ENCODE results near the gene ATL3. TPM values are rescaled to one million over a fixed set of nuclear protein-coding genes. Genes with fewer than 3 reads are reported as not detected.
"Not testable (repeated sequence)": the region's sequence is repeated elsewhere in the genome, so short reads cannot be mapped to it uniquely, and the experiment has no call there.

The ATL3 gene
- total RNA-seq, 1 donor from 2014 or later: 39.5 TPM

GRCh38 chr11:63670433-63671321 is 499 bp downstream of the ATL3 start:
- H3K27me3 Mint-ChIP-seq: no peaks in the 10 kb centered on the region
- intact Hi-C loops (cut with micrococcal nuclease): loop anchor here (1.0 to 5.0 kb wide), 3 partner anchors 11 to 133 kb away; partner anchors contain the start of genes PLAAT4 and RTN3
- H3K9me3 Mint-ChIP-seq: no peaks in the 10 kb centered on the region
- H3K4me1 Mint-ChIP-seq: peaks cover 30% of the 10 kb centered on the region
- peak overlapping the region; percentile 82 for H3K4me3 Mint-ChIP-seq
- peak; percentile 81 for DNase-seq
- H3K27ac Mint-ChIP-seq: peak overlapping the region; percentile 88
- peaks cover 15% of the 10 kb centered on the region for H3K36me3 Mint-ChIP-seq (ENCODE audit: low read depth)

DNA sequence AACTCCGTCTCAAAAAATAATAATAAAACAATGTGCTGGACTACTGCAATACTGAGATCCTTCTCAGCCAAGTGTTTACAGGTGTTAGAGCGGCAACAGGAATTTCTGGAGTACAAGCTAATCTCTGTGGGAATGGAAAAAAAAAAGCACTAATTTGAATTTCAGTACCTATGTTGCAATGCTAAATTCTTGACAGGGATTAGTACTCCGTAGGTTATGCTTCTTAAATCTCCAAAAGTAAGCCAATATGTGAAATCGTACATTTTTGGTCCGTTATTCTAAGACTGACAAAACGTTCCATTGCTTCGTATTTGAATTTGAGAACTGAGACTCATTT is 1.1 kb downstream of the ATL3 start:
- no peaks in the 10 kb centered on the region for H3K27me3 Mint-ChIP-seq
- intact Hi-C loops (cut with micrococcal nuclease): loop anchor here (5.0 kb wide), 1 partner anchor 133 kb away; the partner anchor contains the start of gene PLAAT4
- DNase-seq: no peak
- peak overlapping the region; percentile 82 for H3K4me3 Mint-ChIP-seq
- peaks cover 31% of the 10 kb centered on the region for H3K4me1 Mint-ChIP-seq
- H3K36me3 Mint-ChIP-seq (ENCODE audit: low read depth): peaks cover 17% of the 10 kb centered on the region
- no peaks in the 10 kb centered on the region for H3K9me3 Mint-ChIP-seq
- peak overlapping the region; percentile 88 for H3K27ac Mint-ChIP-seq

DNA sequence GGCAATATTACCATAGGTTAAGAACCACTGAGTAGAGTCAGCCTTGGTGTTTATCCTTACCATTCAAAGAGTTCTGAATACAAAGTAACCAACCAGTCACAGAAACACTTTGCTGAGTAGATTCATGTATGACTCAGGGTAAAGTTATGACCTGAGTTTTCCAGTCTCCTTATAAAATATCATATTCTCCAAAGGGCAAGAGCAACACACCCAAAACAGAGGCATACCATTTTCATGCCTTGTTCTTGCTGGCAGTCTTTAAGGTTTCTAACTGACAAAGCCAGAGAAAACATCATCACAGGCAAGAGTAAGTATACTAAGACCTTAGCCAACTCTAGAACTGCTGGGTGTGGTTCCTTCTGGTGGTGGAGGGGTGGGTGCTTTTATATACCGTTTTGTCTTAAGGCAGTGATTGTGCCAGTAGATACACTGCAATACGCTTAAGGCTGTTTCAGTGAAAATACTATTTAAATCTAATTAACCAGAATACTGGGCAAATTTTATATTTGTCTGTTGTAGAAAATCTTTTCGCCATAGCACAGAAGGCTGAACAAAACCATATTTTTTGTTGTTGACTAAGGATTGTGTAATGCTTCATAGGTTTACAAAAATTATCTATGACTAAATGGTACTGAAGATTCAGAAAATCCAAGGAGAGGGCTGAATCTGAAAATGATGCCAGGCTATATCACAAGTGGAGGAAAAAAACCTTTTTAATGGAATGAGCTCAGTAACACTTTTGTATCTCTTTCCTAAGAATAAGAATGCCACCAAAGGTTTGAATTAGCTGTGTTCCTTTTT is 3.0 kb downstream of the ATL3 start:
- peak overlapping the region; percentile 85 for H3K27ac Mint-ChIP-seq
- DNase-seq: no peak
- intact Hi-C loops (cut with micrococcal nuclease): loop anchor here (1.0 kb wide), 1 partner anchor 101 kb away; no protein-coding TSS in a partner anchor
- H3K4me1 Mint-ChIP-seq: peaks cover 38% of the 10 kb centered on the region
- peak overlapping the region; percentile 14 for H3K4me3 Mint-ChIP-seq
- H3K9me3 Mint-ChIP-seq: no peaks in the 10 kb centered on the region
- H3K27me3 Mint-ChIP-seq: no peaks in the 10 kb centered on the region
- H3K36me3 Mint-ChIP-seq (ENCODE audit: low read depth): peaks cover 19% of the 10 kb centered on the region

- H3K4me3 Mint-ChIP-seq: no peak overlapping the region
- H3K27me3 Mint-ChIP-seq: no peaks in the 10 kb centered on the region
- H3K36me3 Mint-ChIP-seq (ENCODE audit: low read depth): peaks cover 18% of the 10 kb centered on the region
- no peak for DNase-seq
- intact Hi-C loops (cut with micrococcal nuclease): no loop called here
- no peaks in the 10 kb centered on the region for H3K9me3 Mint-ChIP-seq
- H3K27ac Mint-ChIP-seq: no peak overlapping the region
- peaks cover 40% of the 10 kb centered on the region for H3K4me1 Mint-ChIP-seq
Observed at GRCh38 chr11:63666874-63667273, 4.3 kb downstream of the ATL3 start.

DNA sequence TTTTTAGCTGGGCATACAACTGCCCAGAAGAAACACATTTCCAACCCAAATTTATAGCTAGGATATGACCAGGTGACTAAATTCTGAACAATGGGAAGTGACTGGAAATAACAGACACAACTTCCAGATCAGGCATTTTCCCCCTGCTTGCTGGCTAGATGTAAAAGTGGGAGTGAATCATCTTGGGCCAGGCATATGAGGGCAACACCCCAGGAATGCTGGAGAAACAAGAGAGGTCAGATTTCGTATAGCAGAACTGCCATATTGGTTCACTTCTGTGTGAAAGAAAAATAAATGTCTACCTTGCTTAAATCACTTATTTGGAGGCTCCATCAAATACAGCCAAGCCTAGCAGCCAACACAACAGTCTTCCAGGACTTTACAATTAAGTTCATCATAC is 7.4 kb downstream of the ATL3 start:
- Mint-ChIP-seq H3K36me3 (ENCODE audit: low read depth) (peaks cover 14% of the 10 kb centered on the region), H3K4me1 (peaks cover 33% of the 10 kb centered on the region), H3K4me3 (no peak overlapping the region), H3K27me3 (no peaks in the 10 kb centered on the region), H3K9me3 (no peaks in the 10 kb centered on the region), H3K27ac (no peak overlapping the region)
- intact Hi-C loops (cut with micrococcal nuclease): no loop called here
- DNase-seq: no peak

- Mint-ChIP-seq H3K9me3 (no peaks in the 10 kb centered on the region), H3K4me1 (peaks cover 19% of the 10 kb centered on the region), H3K27ac (no peak overlapping the region), H3K36me3 (ENCODE audit: low read depth) (peaks cover 16% of the 10 kb centered on the region), H3K4me3 (no peak overlapping the region), H3K27me3 (no peaks in the 10 kb centered on the region)
- no peak for DNase-seq
- intact Hi-C loops (cut with micrococcal nuclease): no loop called here
Observed at GRCh38 chr11:63660972-63661371, 10.2 kb downstream of the ATL3 start.

DNA sequence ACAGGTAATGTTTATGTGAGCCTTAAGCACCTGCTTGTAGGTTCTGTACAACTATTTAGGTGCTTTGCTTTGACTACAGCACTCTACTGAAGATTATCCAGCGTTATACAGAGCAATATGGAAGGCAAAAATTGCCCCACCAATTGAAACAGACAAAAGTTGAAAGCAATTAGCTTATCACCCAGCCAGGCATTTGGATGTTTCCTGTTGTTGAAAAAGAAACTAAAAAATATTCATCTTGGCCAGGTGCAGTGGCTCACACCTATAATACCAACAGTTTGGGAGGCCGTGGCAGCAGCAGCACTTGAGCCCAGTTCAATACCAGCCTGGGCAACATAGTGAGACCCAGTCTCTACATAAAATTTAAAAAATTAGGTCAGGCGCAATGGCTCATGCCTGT is 18.5 kb downstream of the ATL3 start:
- Mint-ChIP-seq H3K4me1 (peaks cover 6% of the 10 kb centered on the region), H3K27me3 (no peaks in the 10 kb centered on the region), H3K9me3 (no peaks in the 10 kb centered on the region), H3K36me3 (ENCODE audit: low read depth) (peaks cover 36% of the 10 kb centered on the region), H3K4me3 (no peak overlapping the region), H3K27ac (no peak overlapping the region)
- intact Hi-C loops (cut with micrococcal nuclease): no loop called here
- no peak for DNase-seq

GRCh38 chr11:63643205-63643604 is 28.0 kb downstream of the ATL3 start:
- Mint-ChIP-seq H3K4me3 (no peak overlapping the region), H3K27me3 (no peaks in the 10 kb centered on the region), H3K27ac (no peak overlapping the region), H3K9me3 (no peaks in the 10 kb centered on the region), H3K36me3 (ENCODE audit: low read depth) (peaks cover 45% of the 10 kb centered on the region), H3K4me1 (peaks cover 4% of the 10 kb centered on the region)
- no peak for DNase-seq
- intact Hi-C loops (cut with micrococcal nuclease): no loop called here

GRCh38 chr11:63641727-63642126 is 29.4 kb downstream of the ATL3 start:
- Mint-ChIP-seq H3K27me3 (no peaks in the 10 kb centered on the region), H3K4me3 (no peak overlapping the region), H3K4me1 (peaks cover 8% of the 10 kb centered on the region), H3K27ac (no peak overlapping the region), H3K9me3 (no peaks in the 10 kb centered on the region), H3K36me3 (ENCODE audit: low read depth) (peaks cover 41% of the 10 kb centered on the region)
- intact Hi-C loops (cut with micrococcal nuclease): no loop called here
- no peak for DNase-seq

- no peak for DNase-seq
- H3K4me3 Mint-ChIP-seq: no peak overlapping the region
- H3K27me3 Mint-ChIP-seq: no peaks in the 10 kb centered on the region
- H3K9me3 Mint-ChIP-seq: no peaks in the 10 kb centered on the region
- peaks cover 10% of the 10 kb centered on the region for H3K4me1 Mint-ChIP-seq
- no peak overlapping the region for H3K27ac Mint-ChIP-seq
- H3K36me3 Mint-ChIP-seq (ENCODE audit: low read depth): peaks cover 40% of the 10 kb centered on the region
- intact Hi-C loops (cut with micrococcal nuclease): loop anchor here (5.0 to 10.0 kb wide), 3 partner anchors 47 to 102 kb away; partner anchors contain the start of gene PLAAT4
Observed at GRCh38 chr11:63639199-63639832, 31.9 kb downstream of the ATL3 start.

GRCh38 chr11:63638436-63638835 is 32.7 kb downstream of the ATL3 start:
- not testable (repeated sequence) for H3K4me3 Mint-ChIP-seq, H3K27ac Mint-ChIP-seq, H3K27me3 Mint-ChIP-seq, DNase-seq, H3K9me3 Mint-ChIP-seq
- intact Hi-C loops (cut with micrococcal nuclease): loop anchor here (5.0 to 10.0 kb wide), 3 partner anchors 46 to 101 kb away; partner anchors contain the start of gene PLAAT4
- H3K4me1 Mint-ChIP-seq: peaks cover 10% of the 10 kb centered on the region
- peaks cover 36% of the 10 kb centered on the region for H3K36me3 Mint-ChIP-seq (ENCODE audit: low read depth)

DNA sequence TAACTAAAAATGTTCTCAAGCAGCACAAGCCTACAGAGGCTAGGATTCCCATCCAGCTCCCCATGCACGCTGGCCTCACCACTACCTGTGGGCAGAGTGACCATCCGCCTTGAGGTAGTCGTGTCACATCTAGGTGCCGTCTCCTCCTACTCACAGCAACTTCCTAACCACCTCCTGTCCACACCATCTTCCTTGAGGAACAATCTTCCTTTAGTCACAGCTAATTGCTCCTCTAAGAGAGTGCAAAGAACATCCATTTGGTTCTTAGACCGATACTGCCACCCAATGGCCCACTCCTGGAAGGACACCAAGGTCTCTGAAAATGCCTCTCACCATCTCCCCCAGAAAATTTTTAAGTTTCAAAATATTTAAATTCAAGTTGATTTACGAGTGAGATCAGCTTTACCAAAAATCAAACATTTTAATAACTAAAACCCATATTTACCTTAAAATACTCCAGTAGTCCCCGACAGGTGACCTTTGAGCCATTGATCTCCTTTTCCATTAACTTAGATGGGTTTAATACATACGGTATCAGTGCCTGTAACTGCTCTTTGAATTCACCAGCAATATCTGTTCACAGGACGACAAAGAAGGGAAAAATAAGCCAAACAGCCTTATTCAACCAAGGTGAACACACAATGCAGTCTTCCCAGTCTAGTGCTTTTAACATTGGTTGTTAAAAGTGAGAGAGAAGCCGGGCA is 35.3 kb downstream of the ATL3 start:
- no peak overlapping the region for H3K4me3 Mint-ChIP-seq
- H3K27ac Mint-ChIP-seq: no peak overlapping the region
- peaks cover 34% of the 10 kb centered on the region for H3K36me3 Mint-ChIP-seq (ENCODE audit: low read depth)
- DNase-seq: peak; percentile 89
- no peaks in the 10 kb centered on the region for H3K27me3 Mint-ChIP-seq
- peaks cover 13% of the 10 kb centered on the region for H3K4me1 Mint-ChIP-seq
- intact Hi-C loops (cut with micrococcal nuclease): loop anchor here (1.0 to 10.0 kb wide), 4 partner anchors 44 to 157 kb away; partner anchors contain the start of gene PLAAT4
- no peaks in the 10 kb centered on the region for H3K9me3 Mint-ChIP-seq

GRCh38 chr11:63629426-63629825 is 41.8 kb downstream of the ATL3 start:
- Mint-ChIP-seq H3K4me3 (no peak overlapping the region), H3K27me3 (no peaks in the 10 kb centered on the region), H3K36me3 (ENCODE audit: low read depth) (peaks cover 42% of the 10 kb centered on the region), H3K9me3 (no peaks in the 10 kb centered on the region), H3K4me1 (peaks cover 7% of the 10 kb centered on the region), H3K27ac (no peak overlapping the region)
- intact Hi-C loops (cut with micrococcal nuclease): no loop called here
- DNase-seq: no peak

All from activated CD4-positive, alpha-beta T cell treated with anti-CD3 and anti-CD28 coated beads, Interleukin-2, amount 10 ng/mL, durations not matched to agents 24 days and 14 days (primary cell).